C4-2B (cell line): ENCODE measurements around the gene GLB1L3.
A peak's percentile ranks its signal among the peaks of the same experiment; 100 is the strongest.
"Not testable (repeated sequence)": the region's sequence is repeated elsewhere in the genome, so short reads cannot be mapped to it uniquely, and the experiment has no call there.

Source experiments
- H3K27ac ChIP-seq: fragments of 450-650 bp; 2 replicates; pipeline ENCODE4 v1.5.1; 2017
- ZFX ChIP-seq: fragments of 450-650 bp; IDR thresholded peaks from 2 replicates; pipeline ENCODE4 v1.6.1; 2017
- TF ChIP-seq, protein P1 (sequence below): fragments of 450-650 bp; conservative IDR thresholded peaks from 2 replicates; pipeline ENCODE4 v1.5.1; 2017; ENCODE audit warnings: mild to moderate bottlenecking

Gene GLB1L3

DNA sequence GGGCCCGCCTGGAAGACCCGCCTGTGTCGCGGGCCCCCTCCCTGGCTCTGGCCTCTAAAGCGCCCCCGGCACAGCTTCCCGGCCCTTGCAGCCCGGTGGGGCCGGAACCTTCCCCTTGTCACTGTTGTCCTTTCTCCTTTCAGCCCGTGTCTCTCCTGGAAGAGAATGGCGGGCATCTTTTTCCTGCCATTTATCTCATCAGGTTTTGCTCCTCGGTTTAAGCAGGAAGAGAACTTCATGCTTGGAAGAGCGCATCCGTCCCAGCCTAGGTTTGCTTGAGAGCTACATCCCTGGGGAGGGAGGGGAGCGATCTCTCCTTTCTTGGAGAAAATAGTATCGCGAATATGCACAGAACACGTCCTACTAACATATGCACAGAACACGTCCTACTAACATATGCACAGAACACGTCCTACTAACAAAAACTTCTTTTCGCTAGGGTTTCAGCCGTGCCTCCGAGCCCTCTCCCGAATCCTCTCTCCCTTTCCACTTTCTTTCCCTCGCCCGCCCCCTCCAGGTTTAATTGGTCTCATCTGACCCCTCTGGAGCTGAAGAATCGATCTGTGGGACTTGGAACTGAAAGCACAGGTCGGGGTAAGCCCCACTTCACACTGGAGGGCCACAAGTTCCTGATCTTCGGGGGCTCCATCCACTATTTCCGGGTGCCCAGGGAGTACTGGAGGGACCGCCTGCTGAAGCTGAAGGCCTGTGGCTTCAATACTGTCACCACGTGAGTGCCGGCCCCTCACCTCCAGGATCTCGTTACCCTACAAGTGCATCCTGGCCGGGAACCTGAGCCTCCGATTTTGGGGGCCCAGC, 1.2 kb downstream of the GLB1L3 start:
- TF ChIP-seq, protein P1, sequence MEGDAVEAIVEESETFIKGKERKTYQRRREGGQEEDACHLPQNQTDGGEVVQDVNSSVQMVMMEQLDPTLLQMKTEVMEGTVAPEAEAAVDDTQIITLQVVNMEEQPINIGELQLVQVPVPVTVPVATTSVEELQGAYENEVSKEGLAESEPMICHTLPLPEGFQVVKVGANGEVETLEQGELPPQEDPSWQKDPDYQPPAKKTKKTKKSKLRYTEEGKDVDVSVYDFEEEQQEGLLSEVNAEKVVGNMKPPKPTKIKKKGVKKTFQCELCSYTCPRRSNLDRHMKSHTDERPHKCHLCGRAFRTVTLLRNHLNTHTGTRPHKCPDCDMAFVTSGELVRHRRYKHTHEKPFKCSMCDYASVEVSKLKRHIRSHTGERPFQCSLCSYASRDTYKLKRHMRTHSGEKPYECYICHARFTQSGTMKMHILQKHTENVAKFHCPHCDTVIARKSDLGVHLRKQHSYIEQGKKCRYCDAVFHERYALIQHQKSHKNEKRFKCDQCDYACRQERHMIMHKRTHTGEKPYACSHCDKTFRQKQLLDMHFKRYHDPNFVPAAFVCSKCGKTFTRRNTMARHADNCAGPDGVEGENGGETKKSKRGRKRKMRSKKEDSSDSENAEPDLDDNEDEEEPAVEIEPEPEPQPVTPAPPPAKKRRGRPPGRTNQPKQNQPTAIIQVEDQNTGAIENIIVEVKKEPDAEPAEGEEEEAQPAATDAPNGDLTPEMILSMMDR = no peak
- TF ChIP-seq ZFX = no peak

DNA sequence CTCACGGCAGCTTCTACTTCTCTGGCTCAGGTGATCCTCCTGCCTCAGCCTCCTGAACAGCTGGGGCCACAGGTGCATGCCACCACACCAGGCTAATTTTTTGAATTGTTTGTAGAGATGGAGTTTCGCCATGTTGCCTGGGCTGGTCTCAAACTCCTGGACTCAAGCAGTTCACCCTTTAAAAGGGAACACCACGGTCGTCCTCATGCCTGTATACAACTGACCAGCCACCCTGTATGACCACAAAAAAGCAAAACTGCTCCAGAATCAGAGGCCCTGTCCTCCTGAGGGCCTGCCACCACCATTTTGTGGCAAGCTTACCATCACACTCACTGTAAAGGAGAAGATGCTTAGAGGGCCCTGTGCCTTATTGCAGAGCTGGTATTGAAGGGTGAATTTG, 2.2 kb downstream of the GLB1L3 start:
- TF ChIP-seq, protein P1 = no peak
- TF ChIP-seq ZFX = no peak

More for the DNA sequence above, 1.2 kb downstream of the GLB1L3 start:
- no peak overlapping the region for H3K27ac ChIP-seq

DNA sequence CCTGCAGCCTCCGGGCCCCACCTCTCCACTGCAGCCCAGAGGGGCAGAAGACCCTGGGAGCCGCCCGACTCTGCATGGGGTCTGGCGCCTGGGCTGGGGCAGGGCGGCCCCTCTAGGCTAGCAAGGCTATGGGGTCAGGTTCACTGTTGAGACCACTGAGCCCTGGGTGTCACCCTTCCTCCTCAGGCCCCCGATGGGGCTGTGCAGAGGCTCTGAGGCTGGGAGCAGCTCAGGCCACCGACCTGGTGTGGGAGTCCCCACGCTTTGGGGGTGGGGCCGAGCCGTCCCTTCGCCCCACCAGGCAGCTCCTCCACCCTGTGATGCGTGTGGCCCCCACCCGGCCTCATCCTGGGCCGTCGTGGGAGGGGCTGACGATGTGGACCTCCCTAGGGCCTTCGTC, 5.5 kb downstream of the GLB1L3 start:
- H3K27ac ChIP-seq = not testable (repeated sequence)

More for the DNA sequence above, 2.2 kb downstream of the GLB1L3 start:
- no peak overlapping the region for H3K27ac ChIP-seq

DNA sequence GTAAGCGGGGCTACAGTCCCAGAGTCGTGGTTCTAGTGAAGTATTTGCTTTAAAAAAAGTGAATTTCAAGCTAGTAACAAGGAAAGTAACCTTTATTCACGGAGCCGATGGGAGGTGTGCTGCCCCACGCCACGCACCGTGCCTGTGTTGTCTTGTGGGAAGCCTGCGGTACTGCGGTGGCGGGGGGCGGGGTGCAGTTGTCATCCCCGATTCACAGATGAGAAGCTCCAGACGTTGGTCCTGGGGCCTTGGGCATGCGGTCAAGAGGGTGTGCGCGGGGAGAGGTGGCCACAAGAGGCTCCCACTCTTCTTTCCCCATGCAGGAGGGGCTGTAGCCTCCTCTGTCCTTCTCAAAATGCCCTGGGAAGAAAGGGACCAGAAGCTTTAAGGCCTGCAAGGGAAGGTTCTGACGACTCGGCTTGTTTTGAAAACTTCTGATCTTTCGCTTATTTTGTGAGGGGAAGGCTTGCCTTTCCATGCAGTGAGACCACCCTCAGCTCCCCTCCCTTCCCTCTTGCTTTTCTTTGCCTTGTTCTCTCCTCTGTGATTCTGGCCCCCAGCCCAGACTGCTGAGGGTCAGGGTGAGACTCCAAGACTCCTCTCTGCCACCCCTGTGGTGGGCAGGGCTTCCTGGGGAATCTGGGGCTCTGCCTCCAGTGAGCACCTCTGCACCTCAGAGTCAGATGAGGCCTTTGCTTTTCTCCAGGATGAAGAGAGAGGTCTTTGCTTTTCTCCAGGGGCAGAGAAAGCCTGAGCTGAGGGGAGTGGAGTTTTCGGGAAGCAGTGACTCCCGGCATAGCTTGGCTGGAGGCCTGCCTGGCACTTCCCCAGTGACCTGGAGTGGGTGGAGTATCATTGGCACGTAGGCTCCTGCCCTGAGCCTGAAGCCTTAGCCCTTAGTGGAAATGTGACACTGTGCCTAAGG, 6.2 kb downstream of the GLB1L3 start:
- peak overlapping the region; percentile 34 for H3K27ac ChIP-seq
- TF ChIP-seq, protein P1 = no peak
- TF ChIP-seq ZFX = no peak

DNA sequence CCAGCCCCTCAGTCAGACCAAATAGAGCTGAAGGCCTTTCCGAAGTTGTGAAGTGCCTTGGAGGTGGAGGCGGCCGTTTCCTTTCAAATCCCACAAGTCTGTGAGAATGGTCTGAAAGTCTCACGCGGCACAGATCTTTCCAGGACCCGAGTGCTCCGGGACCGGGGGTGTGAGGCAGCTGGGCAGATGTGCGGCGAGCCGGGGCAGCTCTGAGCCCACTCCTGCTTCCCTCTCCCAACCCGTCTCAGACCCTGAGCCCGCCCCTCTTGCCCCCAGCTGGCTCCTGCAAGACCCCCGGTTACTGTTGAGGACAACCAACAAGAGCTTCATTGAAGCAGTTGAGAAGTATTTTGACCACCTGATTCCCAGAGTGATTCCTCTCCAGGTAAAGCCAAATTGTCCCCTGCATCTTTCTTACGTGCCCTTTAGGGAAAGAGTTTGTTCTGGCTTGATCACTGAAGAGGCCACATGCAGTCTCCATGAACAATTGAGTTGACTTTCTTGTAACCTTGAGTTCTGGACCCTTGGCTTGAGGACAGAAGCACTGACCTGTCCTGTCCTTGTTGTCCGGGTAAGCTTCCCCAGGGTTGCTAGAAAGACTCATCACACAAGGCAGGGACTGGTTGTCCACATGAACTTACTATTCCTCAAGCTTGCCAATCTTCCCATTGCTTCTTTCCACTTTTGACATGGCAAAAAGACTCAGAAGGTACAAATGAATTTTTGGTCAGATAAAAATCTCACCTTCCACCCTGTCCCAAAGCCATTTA, 7.5 kb downstream of the GLB1L3 start:
- TF ChIP-seq, protein P1 = no peak
- TF ChIP-seq ZFX = no peak
- H3K27ac ChIP-seq = peak overlapping the region; percentile 34; the same call in 1 of the 2 replicates

DNA sequence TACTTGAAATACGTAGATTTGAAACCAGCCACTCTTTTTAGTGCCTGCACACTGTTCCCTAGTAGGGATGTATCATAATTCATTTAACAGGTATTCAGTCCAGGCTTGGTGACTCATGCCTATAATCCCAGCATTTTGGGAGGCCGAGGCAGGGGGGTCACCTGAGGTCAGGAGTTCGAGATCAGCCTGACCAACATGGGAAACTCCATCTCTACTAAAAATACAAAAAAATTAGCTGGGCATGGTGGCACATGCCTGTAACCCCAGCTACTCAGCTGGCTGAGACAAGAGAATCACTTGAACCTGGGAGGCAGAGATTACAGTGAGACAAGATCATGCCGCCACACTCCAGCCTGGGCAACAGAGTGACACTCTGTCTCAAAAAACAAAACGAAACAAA, 8.2 kb downstream of the GLB1L3 start:
- H3K27ac ChIP-seq = not testable (repeated sequence)

DNA sequence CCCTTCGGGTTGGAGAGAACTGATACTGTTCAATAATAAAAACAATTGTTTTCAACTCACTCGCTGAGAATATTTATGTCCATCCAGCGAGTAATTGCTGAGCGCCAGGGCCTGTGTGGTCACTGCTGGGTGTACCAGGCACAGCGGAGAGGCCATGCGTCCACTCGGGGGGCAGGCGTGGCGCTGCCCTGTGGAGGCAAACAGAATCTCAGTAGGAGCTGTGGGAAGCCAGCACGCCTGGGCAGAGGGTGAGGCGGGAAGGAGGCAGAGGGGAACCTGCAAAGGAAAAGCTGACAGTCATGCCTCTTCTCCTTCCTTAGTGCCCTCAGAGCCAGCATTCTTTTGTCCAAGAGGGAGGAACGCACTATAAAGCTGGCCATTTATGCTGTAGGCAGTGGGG, 11.4 kb downstream of the GLB1L3 start:
- TF ChIP-seq, protein P1 = no peak
- no peak for TF ChIP-seq ZFX
- no peak overlapping the region for H3K27ac ChIP-seq

DNA sequence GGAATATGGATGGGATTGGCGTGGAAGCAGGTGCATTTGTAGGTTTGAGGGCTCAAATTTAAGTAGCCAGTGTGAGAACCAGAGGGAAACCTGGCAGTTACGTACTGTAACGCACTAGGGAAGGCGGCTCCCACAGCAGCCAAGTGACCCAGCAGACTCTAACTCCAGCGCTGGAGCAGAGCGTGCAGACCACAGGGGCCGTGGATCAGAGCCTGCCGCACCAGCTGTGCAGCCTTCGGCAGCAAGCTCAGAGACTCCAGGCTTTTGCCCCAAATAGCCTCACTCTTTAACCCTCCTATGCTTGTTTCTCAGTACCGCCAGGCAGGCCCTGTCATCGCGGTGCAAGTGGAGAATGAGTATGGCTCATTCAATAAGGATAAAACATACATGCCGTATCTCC, 12.3 kb downstream of the GLB1L3 start:
- no peak overlapping the region for H3K27ac ChIP-seq
- TF ChIP-seq, protein P1 = no peak
- TF ChIP-seq ZFX = no peak
